Stomach smooth muscle (tissue), 2 donors: Measurements from ENCODE around the gene MEIS1.

Experiments
- H3K27ac ChIP-seq: one replicate; pipeline ENCODE4 v1.7.0; 2013; ENCODE audit warnings: mild to moderate bottlenecking, low read length, inconsistent platforms
- H3K27me3 ChIP-seq, 2 donors: one replicate each; pipeline ENCODE4 v1.7.0; 2013; ENCODE audit warnings: low read length in 2 of 2; ENCODE audit not compliant: insufficient read depth in 2 of 2, control insufficient read depth in 1 of 2
- H3K36me3 ChIP-seq, 2 donors: one replicate each; pipeline ENCODE4 v1.7.0; 2013; ENCODE audit warnings: low read length in 2 of 2; ENCODE audit not compliant: control insufficient read depth in 2 of 2, insufficient read depth in 2 of 2
- H3K4me1 ChIP-seq: one replicate; pipeline ENCODE4 v1.7.0; 2013; ENCODE audit warnings: low read length; ENCODE audit not compliant: control insufficient read depth, insufficient read depth
- H3K4me3 ChIP-seq, 2 donors: one replicate each; pipeline ENCODE4 v1.7.0; 2013; ENCODE audit warnings: low read length in 2 of 2
- H3K9ac ChIP-seq, 2 donors: one replicate each; pipeline ENCODE4 v1.7.0; 2013; ENCODE audit warnings: low read length in 2 of 2, mild to moderate bottlenecking in 1 of 2
- H3K9me3 ChIP-seq, 2 donors: one replicate each; pipeline ENCODE4 v1.7.0; 2013; ENCODE audit warnings: low read length in 2 of 2; ENCODE audit not compliant: control insufficient read depth in 2 of 2
- donor health status: healthy.
- donor health status: Pancreatic carcinoma.

MEIS1 gene

GRCh38 chr2:66445925-66446871 lies 11.3 kb downstream of the MEIS1 start:
- Histone ChIP-seq H3K9ac (peak overlapping the region; percentile 88 to 93), H3K36me3 (peaks cover 8 to 10% of the 10 kb centered on the region in 2 donors), H3K4me3 (peak overlapping the region; percentile 75 to 95), H3K27ac (peak overlapping the region; percentile 97), H3K9me3 (no peaks in the 10 kb centered on the region), H3K27me3 (no peaks in the 10 kb centered on the region), H3K4me1 (peaks cover 3% of the 10 kb centered on the region)

DNA sequence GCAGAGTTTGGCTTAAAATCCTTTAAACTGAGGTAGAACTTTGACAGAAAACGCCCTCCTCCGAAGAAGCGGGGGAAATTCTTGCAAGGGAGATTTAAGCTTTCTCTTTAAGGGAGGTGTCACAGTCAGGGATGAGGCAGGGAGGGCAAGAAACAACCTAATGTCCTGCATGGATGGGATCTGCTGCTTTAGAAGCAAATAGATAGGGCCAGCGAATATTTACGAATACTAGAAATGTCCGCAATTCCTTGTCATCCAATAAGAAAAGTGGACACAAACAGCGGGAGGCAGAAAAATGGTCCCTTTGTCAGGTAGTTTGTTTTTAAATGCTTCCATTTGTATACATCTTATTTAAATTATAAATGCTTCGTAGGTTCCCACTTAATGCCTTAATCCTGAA lies 12.0 kb downstream of the MEIS1 start:
- H3K4me3 ChIP-seq = peak overlapping the region; percentile 75 to 95
- no peaks in the 10 kb centered on the region for H3K9me3 ChIP-seq
- H3K36me3 ChIP-seq = peaks cover 3 to 7% of the 10 kb centered on the region in 2 donors
- peak overlapping the region; percentile 88 to 93 for H3K9ac ChIP-seq
- peak overlapping the region; percentile 97 for H3K27ac ChIP-seq
- no peaks in the 10 kb centered on the region for H3K27me3 ChIP-seq
- H3K4me1 ChIP-seq = peaks cover 3% of the 10 kb centered on the region

- H3K4me3 ChIP-seq = peak overlapping the region; percentile 75 to 95
Observed at GRCh38 chr2:66447677-66448076, 12.8 kb downstream of the MEIS1 start.

DNA sequence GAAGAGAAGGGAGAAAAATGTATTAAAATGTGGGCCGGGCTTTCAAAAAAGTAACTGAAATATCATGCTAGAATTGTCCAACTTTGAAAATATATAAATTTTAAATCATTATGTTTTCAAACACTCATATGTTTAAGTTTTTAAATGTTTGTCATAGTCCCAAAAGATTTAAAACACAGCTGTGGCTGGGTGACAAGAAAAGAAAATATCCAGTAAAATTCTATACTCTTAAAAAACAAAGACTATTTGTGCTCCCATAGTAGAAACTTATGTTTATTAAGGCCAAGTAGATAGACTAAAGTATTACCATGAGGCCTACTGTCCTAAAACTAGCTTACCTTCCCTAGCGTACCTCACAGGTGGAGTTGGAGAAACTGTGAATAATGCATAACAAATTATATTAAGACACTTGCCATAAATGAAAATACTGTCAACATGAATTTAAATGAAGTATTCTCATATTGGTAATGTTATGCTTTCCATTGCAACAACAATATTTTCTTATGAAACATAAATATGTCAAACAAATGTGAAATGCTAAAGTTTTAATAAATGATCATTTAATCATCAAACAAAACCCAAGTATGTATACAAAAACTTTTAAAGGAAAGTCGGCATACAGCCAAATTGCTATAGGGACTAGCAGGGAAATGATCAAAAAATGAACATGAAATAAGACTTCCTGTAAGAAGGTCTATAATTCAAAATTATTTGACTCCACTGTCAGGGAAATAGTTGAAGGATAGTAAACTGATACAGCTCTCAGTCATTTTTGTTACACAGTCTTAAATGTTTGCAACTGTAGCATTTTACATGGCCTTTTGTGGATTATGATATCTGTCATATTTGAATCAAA lies 13.4 kb downstream of the MEIS1 start:
- Histone ChIP-seq H3K4me3 (peak overlapping the region; percentile 75 to 95), H3K9ac (peak overlapping the region in 1 of 2 donors; percentile 93), H3K9me3 (no peaks in the 10 kb centered on the region), H3K27ac (no peak overlapping the region), H3K36me3 (peaks cover 0 to 7% of the 10 kb centered on the region in 2 donors), H3K4me1 (peaks cover 3% of the 10 kb centered on the region), H3K27me3 (no peaks in the 10 kb centered on the region)

More at GRCh38 chr2:66447677-66448076, 12.8 kb downstream of the MEIS1 start:
- peaks cover 0 to 7% of the 10 kb centered on the region in 2 donors for H3K36me3 ChIP-seq
- peak overlapping the region in 1 of 2 donors; percentile 93 for H3K9ac ChIP-seq
- no peaks in the 10 kb centered on the region for H3K9me3 ChIP-seq
- H3K27ac ChIP-seq = no peak overlapping the region
- no peaks in the 10 kb centered on the region for H3K27me3 ChIP-seq
- H3K4me1 ChIP-seq = peaks cover 3% of the 10 kb centered on the region

GRCh38 chr2:66452214-66452613 lies 17.3 kb downstream of the MEIS1 start:
- no peaks in the 10 kb centered on the region for H3K9me3 ChIP-seq
- no peak overlapping the region for H3K27ac ChIP-seq
- no peak overlapping the region for H3K9ac ChIP-seq
- peaks cover 20% of the 10 kb centered on the region for H3K4me1 ChIP-seq
- H3K4me3 ChIP-seq = no peak overlapping the region
- peaks cover 0 to 8% of the 10 kb centered on the region in 2 donors for H3K36me3 ChIP-seq
- no peaks in the 10 kb centered on the region for H3K27me3 ChIP-seq

DNA sequence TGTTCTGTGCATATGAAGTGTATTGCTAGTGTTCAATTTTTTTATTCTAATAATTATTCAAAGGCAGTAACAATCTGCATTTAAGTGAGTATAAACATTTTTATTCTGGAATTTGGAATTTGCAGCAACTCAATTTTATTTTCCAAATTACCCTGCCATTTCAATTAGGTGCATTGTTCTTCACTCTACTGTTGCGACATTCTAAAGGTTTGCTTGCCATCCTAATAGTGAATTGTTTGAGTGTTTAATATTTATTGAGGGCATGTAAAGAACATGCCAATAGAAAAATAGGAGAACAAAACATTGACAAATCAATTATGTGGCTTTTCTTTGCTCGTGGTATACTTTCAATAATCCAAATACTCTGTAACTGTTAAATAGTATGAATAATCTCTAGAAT lies 18.0 kb downstream of the MEIS1 start:
- H3K4me1 ChIP-seq = peaks cover 27% of the 10 kb centered on the region
- H3K36me3 ChIP-seq = peaks cover 7 to 14% of the 10 kb centered on the region in 2 donors
- H3K9me3 ChIP-seq = no peaks in the 10 kb centered on the region
- H3K27ac ChIP-seq = no peak overlapping the region
- no peak overlapping the region for H3K4me3 ChIP-seq
- H3K9ac ChIP-seq = peak overlapping the region in 1 of 2 donors; percentile 25
- no peaks in the 10 kb centered on the region for H3K27me3 ChIP-seq

DNA sequence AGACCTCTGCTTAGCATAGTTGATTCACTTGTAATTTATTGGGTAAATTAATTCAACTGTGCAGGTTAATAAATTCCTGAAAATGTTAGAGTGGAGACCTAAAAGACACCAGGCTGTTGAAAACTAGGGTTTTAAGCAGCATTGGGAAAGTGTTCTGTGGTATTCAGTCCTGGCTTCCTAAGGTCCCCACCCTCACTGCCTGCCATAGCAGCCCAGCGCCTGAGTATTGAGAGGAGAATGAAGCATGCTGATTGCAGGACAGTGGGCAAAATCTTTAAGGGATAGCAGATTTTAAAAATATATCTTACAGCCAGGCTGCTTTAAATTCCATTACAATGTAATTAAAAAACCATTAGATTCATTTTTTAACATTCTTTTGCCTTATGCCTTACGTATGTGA lies 20.6 kb downstream of the MEIS1 start:
- Histone ChIP-seq H3K4me1 (peaks cover 39% of the 10 kb centered on the region), H3K27ac (peak overlapping the region; percentile 26)

GRCh38 chr2:66456183-66457041 lies 21.5 kb downstream of the MEIS1 start:
- Histone ChIP-seq H3K4me3 (peak overlapping the region in 1 of 2 donors; percentile 29), H3K36me3 (peaks cover 18 to 19% of the 10 kb centered on the region in 2 donors), H3K9me3 (no peaks in the 10 kb centered on the region), H3K4me1 (peaks cover 42% of the 10 kb centered on the region), H3K9ac (no peak overlapping the region), H3K27ac (peak overlapping the region; percentile 46), H3K27me3 (no peaks in the 10 kb centered on the region)

More for the DNA sequence above, 20.6 kb downstream of the MEIS1 start:
- H3K9ac ChIP-seq = no peak overlapping the region
- H3K36me3 ChIP-seq = peaks cover 18 to 19% of the 10 kb centered on the region in 2 donors
- no peaks in the 10 kb centered on the region for H3K9me3 ChIP-seq
- no peaks in the 10 kb centered on the region for H3K27me3 ChIP-seq
- H3K4me3 ChIP-seq = peak overlapping the region in 1 of 2 donors; percentile 5

- Histone ChIP-seq H3K9me3 (no peaks in the 10 kb centered on the region), H3K9ac (no peak overlapping the region), H3K36me3 (peaks cover 19 to 23% of the 10 kb centered on the region in 2 donors), H3K4me3 (no peak overlapping the region), H3K27me3 (no peaks in the 10 kb centered on the region), H3K4me1 (peaks cover 50% of the 10 kb centered on the region), H3K27ac (no peak overlapping the region)
Observed at GRCh38 chr2:66457545-66457944, 22.6 kb downstream of the MEIS1 start.

- Histone ChIP-seq H3K27ac (no peak overlapping the region), H3K4me1 (peaks cover 57% of the 10 kb centered on the region), H3K9ac (no peak overlapping the region), H3K27me3 (no peaks in the 10 kb centered on the region), H3K9me3 (no peaks in the 10 kb centered on the region), H3K36me3 (peaks cover 22 to 35% of the 10 kb centered on the region in 2 donors), H3K4me3 (no peak overlapping the region)
Observed at GRCh38 chr2:66460031-66460430, 25.1 kb downstream of the MEIS1 start.
